AG04450 (cell line): ENCODE measurements around the gene TADA2A. TPM values are rescaled to one million over a fixed set of nuclear protein-coding genes. Genes with fewer than 3 reads are reported as not detected.
A peak's percentile ranks its signal among the peaks of the same experiment; 100 is the strongest.
"Not testable (repeated sequence)": the region's sequence is repeated elsewhere in the genome, so short reads cannot be mapped to it uniquely, and the experiment has no call there.

ENCODE experiments used
- CTCF ChIA-PET: fragments of 300-600, 350-600 bp; formaldehyde crosslinking; extraction: SDS; loops from one replicate; lab custom pipeline; 2022; ENCODE audit warnings: antibody characterized with exemption, inconsistent platforms; lab: Charles Lee
- POLR2A ChIA-PET: fragments of 350-600 bp; formaldehyde crosslinking; extraction: SDS; loops from one replicate; lab custom pipeline; 2021; ENCODE audit warnings: antibody characterized with exemption, inconsistent platforms; lab: Yijun Ruan, JAX
- DNase-seq: peaks from one replicate; pipeline ENCODE4 v3.0.0-alpha.2; 2011; ENCODE audit warnings: low read depth, low spot score
- H3K27ac ChIP-seq: one replicate; pipeline ENCODE4 v1.5.1; 2012; ENCODE audit warnings: low read depth, low read length, control low read depth
- H3K27me3 ChIP-seq: one replicate; pipeline ENCODE4 v1.6.0; 2012; ENCODE audit warnings: low read length; ENCODE audit not compliant: control insufficient read depth, insufficient read depth
- H3K4me3 ChIP-seq: 2 replicates; pipeline ENCODE4 v1.5.1; 2011; ENCODE audit warnings: mild to moderate bottlenecking, low read depth, low read length, control low read depth
- H3K9me3 ChIP-seq: 2 replicates; pipeline ENCODE4 v1.5.1; 2012; ENCODE audit warnings: low read length; ENCODE audit not compliant: control insufficient read depth, insufficient read depth
- polyA plus RNA-seq: library from polyadenylated mRNA; depleted of rRNA; stranded (reverse); fragments of >200 nt; gene quantifications from 2 replicates; pipeline ENCODE4 v1.2.3, GENCODE V29; 2011
- TF ChIP-seq, protein P1 (sequence below): IDR thresholded peaks from 2 replicates; pipeline ENCODE4 v1.5.1; 2011; ENCODE audit warnings: low read depth, low read length, control low read depth, inconsistent platforms

TADA2A gene
- polyA plus RNA-seq, 1 experiment: 21.4 TPM

DNA sequence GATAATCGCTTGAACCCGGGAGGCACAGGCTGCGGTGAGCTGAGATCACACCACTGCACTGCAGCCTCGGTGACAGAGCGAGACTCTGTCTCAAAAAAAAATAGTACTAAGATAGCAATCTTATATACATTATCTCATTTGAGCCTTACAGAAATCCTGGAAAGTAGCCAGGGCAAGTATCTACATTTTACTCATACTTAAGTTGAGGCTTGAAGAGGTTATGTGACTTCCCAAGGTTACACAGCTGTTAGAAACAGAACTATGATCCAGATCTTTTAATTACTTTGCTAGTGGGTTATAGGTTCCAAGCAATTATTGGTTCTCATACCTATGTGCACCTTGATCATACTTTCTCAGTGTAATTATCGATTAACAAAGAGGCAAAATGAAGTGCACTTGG is 15.5 kb upstream of the TADA2A start:
- CTCF ChIA-PET: interaction anchor here (0.6 to 2.1 kb wide), 2 partner anchors 17 to 1242 kb away, joined by 4 to 9 read pairs; no protein-coding TSS in a partner anchor
- H3K4me3 ChIP-seq: no peak overlapping the region
- no peak for DNase-seq
- H3K27me3 ChIP-seq: no peaks in the 10 kb centered on the region
- TF ChIP-seq, protein P1, sequence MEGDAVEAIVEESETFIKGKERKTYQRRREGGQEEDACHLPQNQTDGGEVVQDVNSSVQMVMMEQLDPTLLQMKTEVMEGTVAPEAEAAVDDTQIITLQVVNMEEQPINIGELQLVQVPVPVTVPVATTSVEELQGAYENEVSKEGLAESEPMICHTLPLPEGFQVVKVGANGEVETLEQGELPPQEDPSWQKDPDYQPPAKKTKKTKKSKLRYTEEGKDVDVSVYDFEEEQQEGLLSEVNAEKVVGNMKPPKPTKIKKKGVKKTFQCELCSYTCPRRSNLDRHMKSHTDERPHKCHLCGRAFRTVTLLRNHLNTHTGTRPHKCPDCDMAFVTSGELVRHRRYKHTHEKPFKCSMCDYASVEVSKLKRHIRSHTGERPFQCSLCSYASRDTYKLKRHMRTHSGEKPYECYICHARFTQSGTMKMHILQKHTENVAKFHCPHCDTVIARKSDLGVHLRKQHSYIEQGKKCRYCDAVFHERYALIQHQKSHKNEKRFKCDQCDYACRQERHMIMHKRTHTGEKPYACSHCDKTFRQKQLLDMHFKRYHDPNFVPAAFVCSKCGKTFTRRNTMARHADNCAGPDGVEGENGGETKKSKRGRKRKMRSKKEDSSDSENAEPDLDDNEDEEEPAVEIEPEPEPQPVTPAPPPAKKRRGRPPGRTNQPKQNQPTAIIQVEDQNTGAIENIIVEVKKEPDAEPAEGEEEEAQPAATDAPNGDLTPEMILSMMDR: no peak
- no peaks in the 10 kb centered on the region for H3K9me3 ChIP-seq
- H3K27ac ChIP-seq: no peak overlapping the region
- POLR2A ChIA-PET: interaction anchor here (1.1 kb wide), 1 partner anchor 118 kb away, joined by 3 read pairs; no protein-coding TSS in a partner anchor

DNA sequence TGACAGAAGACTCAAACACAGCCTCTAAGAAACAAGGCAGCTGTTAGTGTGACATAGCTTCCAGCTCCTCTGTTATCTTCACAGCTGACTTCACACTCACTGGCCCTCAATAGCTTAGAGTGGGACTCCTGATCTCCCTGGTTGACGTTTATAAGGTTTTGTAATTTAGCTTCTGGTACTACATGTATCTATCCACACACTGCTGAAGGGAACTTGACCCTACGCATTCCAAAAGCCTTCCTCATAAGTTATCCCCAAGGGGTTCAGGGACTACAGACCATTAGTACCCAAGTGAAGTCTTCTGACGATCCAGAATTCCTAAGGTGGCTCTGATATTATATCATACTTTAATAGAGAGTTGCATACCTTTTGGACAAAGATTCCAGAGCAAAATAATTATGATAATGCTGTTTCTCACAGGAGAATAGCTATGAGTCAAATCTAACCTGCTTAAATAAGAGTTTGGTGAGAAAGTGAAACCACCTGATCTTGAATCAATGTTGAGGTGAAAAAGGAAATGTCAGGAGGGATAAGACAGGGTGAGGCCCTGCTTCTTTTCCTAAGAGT is 14.6 kb upstream of the TADA2A start:
- Histone ChIP-seq H3K27ac (peak overlapping the region; percentile 55), H3K9me3 (no peaks in the 10 kb centered on the region), H3K27me3 (no peaks in the 10 kb centered on the region), H3K4me3 (peak overlapping the region; percentile 11; the same call in 1 of the 2 replicates)
- CTCF ChIA-PET: interaction anchor here (0.6 to 2.3 kb wide), 4 partner anchors 18 to 838 kb away, joined by 3 to 18 read pairs (median 6); no protein-coding TSS in a partner anchor
- TF ChIP-seq, protein P1: no peak
- DNase-seq: peak; percentile 47
- POLR2A ChIA-PET: interaction anchor here (0.9 to 2.2 kb wide), 3 partner anchors 14 to 19 kb away, joined by 3 to 6 read pairs (median 3); no protein-coding TSS in a partner anchor

DNA sequence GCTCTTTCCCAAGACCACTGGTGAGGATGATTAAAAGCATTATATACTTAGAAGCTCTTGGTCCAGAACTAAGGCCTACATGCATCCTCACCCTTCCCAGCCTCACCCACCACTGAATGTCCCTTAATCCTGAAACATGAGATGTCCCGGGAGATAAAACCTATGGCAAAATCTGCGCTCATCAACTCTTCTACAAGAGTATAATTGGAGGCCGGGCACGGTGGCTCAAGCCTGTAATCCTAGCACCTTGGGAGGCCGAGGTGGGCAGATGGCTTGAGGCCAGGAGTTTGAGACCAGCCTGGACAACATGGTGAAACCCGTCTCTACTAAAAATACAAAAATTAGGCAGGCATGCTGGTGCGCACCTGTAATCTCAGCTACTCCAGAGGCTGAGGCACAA is 13.3 kb upstream of the TADA2A start:
- H3K9me3 ChIP-seq: no peaks in the 10 kb centered on the region
- no peak overlapping the region for H3K4me3 ChIP-seq
- TF ChIP-seq, protein P1: no peak
- POLR2A ChIA-PET: interaction anchor here (1.5 to 2.2 kb wide), 2 partner anchors 14 to 20 kb away, joined by 3 to 6 read pairs; no protein-coding TSS in a partner anchor
- DNase-seq: no peak
- H3K27ac ChIP-seq: no peak overlapping the region
- no peaks in the 10 kb centered on the region for H3K27me3 ChIP-seq
- CTCF ChIA-PET: interaction anchor here (2.3 kb wide), 1 partner anchor 20 kb away, joined by 18 read pairs; no protein-coding TSS in a partner anchor

DNA sequence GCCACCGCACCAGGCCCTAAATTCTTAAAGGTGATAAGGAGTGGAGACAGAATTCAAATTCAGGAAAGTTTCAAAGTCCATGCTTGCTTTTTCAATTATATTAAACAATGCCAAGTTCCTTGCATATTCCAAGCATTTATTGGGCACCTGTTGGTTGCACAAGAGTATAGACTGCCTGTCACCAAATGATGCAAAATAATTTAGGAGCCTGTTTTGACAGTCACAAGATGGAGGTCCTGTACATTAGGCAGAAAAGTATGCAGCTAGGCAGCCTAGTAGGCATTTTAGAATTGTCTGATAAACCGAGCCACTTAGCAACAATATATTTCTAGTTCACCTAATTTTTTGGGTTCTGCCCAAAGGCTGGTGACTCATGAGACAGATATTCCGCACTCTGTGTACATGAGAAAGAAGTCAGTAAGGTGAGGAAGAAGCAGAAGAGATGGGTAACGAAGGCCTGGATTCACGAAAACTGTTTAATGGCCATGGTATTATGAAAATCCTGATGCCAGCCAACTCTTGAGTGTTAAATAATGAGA is 7.4 kb upstream of the TADA2A start:
- no peak for DNase-seq
- Histone ChIP-seq H3K27ac (no peak overlapping the region), H3K9me3 (no peaks in the 10 kb centered on the region), H3K4me3 (no peak overlapping the region), H3K27me3 (no peaks in the 10 kb centered on the region)
- TF ChIP-seq, protein P1: no peak
- CTCF ChIA-PET: no interaction called here
- POLR2A ChIA-PET: no interaction called here

DNA sequence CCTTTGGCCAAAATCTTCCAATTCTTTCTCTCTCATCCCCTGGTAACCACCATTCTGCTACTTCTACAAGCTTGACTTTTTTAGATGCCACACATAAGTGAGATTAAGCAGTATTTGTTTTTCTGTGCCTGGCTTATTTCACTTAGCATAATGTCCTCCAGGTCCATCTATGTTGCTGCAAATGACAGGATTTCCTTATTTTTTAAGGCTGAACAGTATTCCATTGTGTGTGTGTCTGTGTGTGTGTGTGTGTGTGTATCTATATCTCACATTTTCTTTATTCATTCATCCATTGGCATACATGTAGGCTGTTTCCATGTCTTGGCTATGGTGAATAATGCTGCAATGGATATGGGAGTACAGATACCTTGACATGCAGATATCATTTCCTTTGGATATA is 6.2 kb upstream of the TADA2A start:
- H3K27ac ChIP-seq: no peak overlapping the region
- no peak overlapping the region for H3K4me3 ChIP-seq
- POLR2A ChIA-PET: interaction anchor here (0.7 kb wide), 1 partner anchor 345 kb away, joined by 3 read pairs; no protein-coding TSS in a partner anchor
- CTCF ChIA-PET: interaction anchor here (1.2 kb wide), 1 partner anchor 26 kb away, joined by 6 read pairs; no protein-coding TSS in a partner anchor
- no peak for DNase-seq
- H3K9me3 ChIP-seq: no peaks in the 10 kb centered on the region
- no peaks in the 10 kb centered on the region for H3K27me3 ChIP-seq
- TF ChIP-seq, protein P1: no peak

DNA sequence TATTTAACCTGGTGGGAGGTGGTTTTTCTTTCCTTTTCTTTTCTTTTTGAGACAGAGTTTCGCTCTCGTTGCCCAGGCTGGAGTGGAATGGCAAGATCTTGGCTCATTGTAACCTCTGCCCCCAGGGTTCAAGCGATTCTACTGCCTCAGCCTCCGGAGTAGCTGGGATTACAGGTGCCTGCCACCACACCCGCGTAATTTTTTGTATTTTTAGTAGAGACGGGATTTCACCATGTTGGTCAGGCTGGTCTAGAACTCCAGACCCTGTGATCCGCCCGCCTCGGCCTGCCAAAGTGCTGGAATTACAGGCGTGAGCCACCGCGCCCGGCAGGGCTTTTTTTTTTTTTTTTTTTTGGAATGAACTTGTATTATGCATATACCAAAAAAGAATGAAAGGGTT is 1.2 kb upstream of the TADA2A start:
- ChIA-PET CTCF (interaction anchor here (0.6 to 2.9 kb wide), 3 partner anchors 32 to 167 kb away, joined by 4 to 12 read pairs (median 5); no protein-coding TSS in a partner anchor), POLR2A (interaction anchor here (0.8 kb wide), 1 partner anchor 14 kb away, joined by 3 read pairs; no protein-coding TSS in a partner anchor)
- H3K4me3 ChIP-seq: peak overlapping the region; percentile 87
- not testable (repeated sequence) for H3K27ac ChIP-seq, H3K27me3 ChIP-seq, H3K9me3 ChIP-seq, DNase-seq
